IMR-90 (cell line): ENCODE results near the gene NR1H2. TPM values are rescaled to one million over a fixed set of nuclear protein-coding genes. Genes with fewer than 3 reads are reported as not detected.

Experiments used
- ATAC-seq: fragments of 200-7000 bp; cut with Tn5 transposase; 2 replicates; pipeline ENCODE4 v1.9.1; 2020; ENCODE audit warnings: low read depth, mild to moderate bottlenecking, moderate library complexity
- BruUV-seq: library from RNA; stranded (reverse); fragments of 400-500 nt; replicated peaks from 2 replicates; lab custom pipeline; 2021; lab: Mats Ljungman, UMichigan
- CTCF ChIA-PET: fragments of 300-600 bp; formaldehyde crosslinking; extraction: SDS; loops from one replicate; lab custom pipeline; 2021; ENCODE audit warnings: antibody characterized with exemption; lab: Yijun Ruan, JAX
- POLR2A ChIA-PET: fragments of 300-600 bp; sonication (Branson Sonifier 250); formaldehyde crosslinking; loops from one replicate; lab custom pipeline; 2022; ENCODE audit warnings: antibody characterized with exemption; ENCODE audit not compliant: unreplicated experiment; lab: Charles Lee
- DNase-seq: peaks from one replicate; pipeline ENCODE4 v3.0.0; 2013
- H2AFZ ChIP-seq: replicated peaks from 2 replicates; pipeline ENCODE3; 2013; ENCODE audit warnings: low read length, mild to moderate bottlenecking; ENCODE audit not compliant: poor library complexity
- H2AK5ac ChIP-seq: 2 replicates; pipeline ENCODE4 v1.6.1; 2013; ENCODE audit warnings: low read depth, low read length, inconsistent platforms
- H2AK9ac ChIP-seq: replicated peaks from 2 replicates; pipeline ENCODE3; 2013; ENCODE audit warnings: mild to moderate bottlenecking, low read depth, low read length, moderate library complexity; ENCODE audit not compliant: poor library complexity
- H2BK120ac ChIP-seq: 2 replicates; pipeline ENCODE4 v1.6.1; 2013; ENCODE audit warnings: low read depth, low read length, inconsistent platforms
- H2BK15ac ChIP-seq: 3 replicates; pipeline ENCODE4 v1.6.1; 2013; ENCODE audit warnings: low read depth, low read length, inconsistent platforms
- H2BK20ac ChIP-seq: 2 replicates; pipeline ENCODE4 v1.6.1; 2013; ENCODE audit warnings: low read depth, mild to moderate bottlenecking, inconsistent platforms, low read length, moderate library complexity
- H2BK5ac ChIP-seq: 2 replicates; pipeline ENCODE4 v1.6.1; 2013; ENCODE audit warnings: mild to moderate bottlenecking, low read depth, low read length, inconsistent platforms; ENCODE audit not compliant: poor library complexity, severe bottlenecking
- H3K14ac ChIP-seq: replicated peaks from 2 replicates; pipeline ENCODE4 v1.6.1; 2013; ENCODE audit warnings: low read depth, low read length, inconsistent platforms
- H3K18ac ChIP-seq: 2 replicates; pipeline ENCODE4 v1.6.1; 2013; ENCODE audit warnings: low read depth, low read length, control low read depth
- H3K23ac ChIP-seq: 2 replicates; pipeline ENCODE4 v1.6.1; 2013; ENCODE audit warnings: low read depth, low read length, inconsistent platforms
- H3K27ac ChIP-seq: 2 replicates; pipeline ENCODE4 v1.5.1; 2013; ENCODE audit warnings: mild to moderate bottlenecking, control low read depth, low read length; ENCODE audit not compliant: insufficient read depth
- H3K27me3 ChIP-seq: 2 replicates; pipeline ENCODE4 v1.6.1; 2013; ENCODE audit warnings: low read length; ENCODE audit not compliant: control insufficient read depth, insufficient read depth
- H3K36me3 ChIP-seq: 2 replicates; pipeline ENCODE4 v1.6.1; 2013; ENCODE audit warnings: low read length, mixed read lengths; ENCODE audit not compliant: control insufficient read depth, insufficient read depth
- H3K4ac ChIP-seq: 2 replicates; pipeline ENCODE4 v1.6.1; 2013; ENCODE audit warnings: low read depth, low read length, inconsistent platforms
- H3K4me1 ChIP-seq: 2 replicates; pipeline ENCODE4 v1.6.1; 2013; ENCODE audit warnings: low read length, mixed read lengths; ENCODE audit not compliant: control insufficient read depth, insufficient read depth
- H3K4me2 ChIP-seq: 2 replicates; pipeline ENCODE4 v1.6.1; 2013; ENCODE audit warnings: low read depth, mild to moderate bottlenecking, control low read depth, low read length, moderate library complexity
- H3K4me3 ChIP-seq: 2 replicates; pipeline ENCODE4 v1.5.1; 2013; ENCODE audit warnings: low read depth, mild to moderate bottlenecking, control low read depth, low read length, moderate library complexity; ENCODE audit not compliant: insufficient read depth
- H3K56ac ChIP-seq: 2 replicates; pipeline ENCODE4 v1.6.1; 2013; ENCODE audit warnings: low read length, inconsistent platforms; ENCODE audit not compliant: insufficient read depth; ENCODE audit errors: extremely low read depth
- H3K79me1 ChIP-seq, 2 experiments: 2 replicates each; pipeline ENCODE4 v1.6.1; 2013; ENCODE audit warnings: low read length in 2 of 2, inconsistent platforms in 1 of 2, low read depth in 1 of 2
- H3K9ac ChIP-seq: 2 replicates; pipeline ENCODE4 v1.6.1; 2013; ENCODE audit warnings: low read depth, low read length, control low read depth
- H3K9me1 ChIP-seq: 2 replicates; pipeline ENCODE4 v1.6.1; 2013; ENCODE audit warnings: low read length, inconsistent platforms; ENCODE audit not compliant: insufficient read depth
- H3K9me3 ChIP-seq: 2 replicates; pipeline ENCODE4 v1.6.1; 2013; ENCODE audit warnings: low read length; ENCODE audit not compliant: control insufficient read depth, insufficient read depth
- H4K20me1 ChIP-seq: 2 replicates; pipeline ENCODE4 v1.6.1; 2013; ENCODE audit warnings: low read length, inconsistent platforms; ENCODE audit not compliant: insufficient read depth
- H4K5ac ChIP-seq: 2 replicates; pipeline ENCODE4 v1.6.1; 2013; ENCODE audit warnings: mild to moderate bottlenecking, low read depth, low read length, control low read depth
- H4K8ac ChIP-seq, 2 experiments: 2 replicates each; pipeline ENCODE4 v1.6.1; 2013; ENCODE audit warnings: low read depth in 2 of 2, low read length in 2 of 2, control low read depth in 1 of 2, inconsistent platforms in 1 of 2
- H4K91ac ChIP-seq: 2 replicates; pipeline ENCODE4 v1.6.1; 2013; ENCODE audit warnings: low read depth, low read length, inconsistent platforms; ENCODE audit not compliant: insufficient read depth
- CEBPB ChIP-seq: IDR thresholded peaks from 2 replicates; pipeline ENCODE4 v1.6.1; 2012; ENCODE audit warnings: low read depth, low read length, improper control_type of control experiment
- CHD1 ChIP-seq: IDR thresholded peaks from 2 replicates; pipeline ENCODE4 v1.6.1; 2012; ENCODE audit warnings: low read depth, low read length, improper control_type of control experiment
- SMC3 ChIP-seq: fragments of 150-350 bp; IDR thresholded peaks from 2 replicates; pipeline ENCODE4 v1.6.1; 2016; ENCODE audit warnings: low read depth, mild to moderate bottlenecking, antibody characterized with exemption, low read length, moderate library complexity
- WGBS, 2 experiments: methylation state at CpG; one replicate each; pipeline versions ENCODE4 v1.1.5 to v1.1.7; 2013; ENCODE audit warnings: missing lambda C conversion rate in 2 of 2; ENCODE audit not compliant: insufficient read length in 1 of 2; ENCODE audit errors: extremely low coverage in 2 of 2; 5-methylcytosine and 5-hydroxymethylcytosine counted together
- dilution Hi-C: fragments of 300-500 bp; cut with HindIII; formaldehyde crosslinking; loops from one replicate; pipeline ENCODE4 v1.14.3; 2018; ENCODE audit warnings: low sequenced_read_pairs; ENCODE audit not compliant: unreplicated experiment
- in situ Hi-C: fragments of 300-500 bp; cut with MboI; formaldehyde crosslinking; loops from 3 replicates; pipeline ENCODE4 v1.14.3; 2019; ENCODE audit warnings: low sequenced_read_pairs, inconsistent platforms, mixed read lengths
- intact Hi-C: fragments of 100-400 bp; cut with micrococcal nuclease; formaldehyde crosslinking; loops from 2 replicates; pipeline ENCODE4 v1.10.0; 2022
- polyA plus RNA-seq, 3 experiments: library from polyadenylated mRNA; depleted of rRNA; stranded (reverse); fragments of >200 nt; gene quantifications; 2 replicates each; pipeline ENCODE4 v1.2.3, GENCODE V29; 2012; ENCODE audit warnings: low replicate concordance in 1 of 3
- total RNA-seq: library from RNA; depleted of rRNA; stranded (reverse); fragments of >200 nt; gene quantifications from 2 replicates; pipeline ENCODE4 v1.2.3, GENCODE V29; 2012

Gene NR1H2
- total and polyA plus RNA-seq, 2 of the 4 experiments (the other 2 are of a cell fraction), result 37.8 to 48.4 TPM

DNA sequence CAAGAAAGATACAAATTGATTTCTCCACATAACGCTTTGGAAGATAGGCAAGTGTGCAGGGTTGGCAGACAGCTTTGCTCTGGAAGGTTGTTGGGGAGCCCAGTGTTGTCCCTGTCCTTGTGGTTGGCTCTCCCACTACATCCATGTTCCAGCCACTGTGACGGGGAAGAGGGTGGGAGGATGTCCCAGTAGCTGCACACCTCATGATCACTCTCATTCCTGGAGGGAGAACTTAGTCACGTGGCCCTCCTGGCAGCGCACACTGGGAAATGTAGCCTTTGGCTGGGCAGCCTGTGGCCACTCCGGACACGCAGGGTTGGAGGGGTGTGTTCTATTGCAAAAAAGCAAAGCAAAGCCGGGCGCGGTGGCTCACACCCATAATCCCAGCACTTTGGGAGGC is 17.8 kb downstream of the NR1H2 start:
- no peak for ATAC-seq

More for the DNA sequence above, 17.8 kb downstream of the NR1H2 start:
- Histone ChIP-seq H3K27ac (no peak overlapping the region), H3K4me2 (no peak overlapping the region), H2BK20ac (no peak overlapping the region), H3K4ac (no peak overlapping the region), H2BK120ac (no peak overlapping the region), H3K36me3 (peaks cover 2% of the 10 kb centered on the region), H4K91ac (no peak overlapping the region), H4K8ac (no peak overlapping the region), H3K9ac (no peak overlapping the region), H2AK5ac (no peak overlapping the region), H3K4me3 (no peak overlapping the region), H3K9me3 (no peaks in the 10 kb centered on the region), H2AK9ac (no peak overlapping the region), H2BK5ac (no peak overlapping the region), H2AFZ (no peak overlapping the region), H4K20me1 (no peaks in the 10 kb centered on the region; the same call in 1 of the 2 replicates), H3K23ac (no peak overlapping the region), H3K14ac (no peak overlapping the region), H3K9me1 (no peaks in the 10 kb centered on the region), H3K27me3 (no peaks in the 10 kb centered on the region), H2BK15ac (no peak overlapping the region), H3K4me1 (no peaks in the 10 kb centered on the region), H3K79me1 (peaks cover 2 to 14% of the 10 kb centered on the region in 2 experiments; a peak in 2 of 4 replicates), H3K56ac (no peak overlapping the region), H4K5ac (no peak overlapping the region), H3K18ac (no peak overlapping the region)
- ChIA-PET POLR2A (no interaction called here), CTCF (no interaction called here)
- in situ Hi-C loops (no loop called here), dilution Hi-C loops (no loop called here), intact Hi-C loops (no loop called here)
- DNase-seq, result no peak
- no CpG with 5 or more reads among the region's 9 CpGs for WGBS, 2 experiments
- BruUV-seq, result no TSS peak
- TF ChIP-seq CHD1 (no peak), SMC3 (no peak), CEBPB (no peak)
